ENCODE results near the gene MAMLD1.

The MAMLD1 gene

DNA sequence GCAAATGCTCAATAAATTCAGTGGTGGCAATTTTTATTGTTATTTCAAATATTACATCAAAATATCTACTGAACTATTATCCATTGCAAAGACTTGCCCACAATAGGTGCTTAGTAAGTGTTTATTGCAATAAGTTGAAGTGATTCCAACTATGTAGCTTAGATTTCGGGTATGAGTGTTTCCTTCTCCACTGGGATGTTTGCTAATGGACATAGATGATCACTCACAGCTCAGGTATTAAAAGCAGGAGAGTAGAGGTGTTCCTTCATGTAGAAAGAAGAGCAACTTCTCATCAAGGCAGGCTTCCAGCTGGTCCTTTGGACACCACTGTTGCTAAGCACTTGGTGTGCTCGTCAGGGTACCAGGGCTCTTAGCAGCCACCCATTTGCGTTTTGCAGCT lies 139.0 kb downstream of the MAMLD1 start:
- DNase-seq (ENCODE audit: low read depth), result no peak

DNA sequence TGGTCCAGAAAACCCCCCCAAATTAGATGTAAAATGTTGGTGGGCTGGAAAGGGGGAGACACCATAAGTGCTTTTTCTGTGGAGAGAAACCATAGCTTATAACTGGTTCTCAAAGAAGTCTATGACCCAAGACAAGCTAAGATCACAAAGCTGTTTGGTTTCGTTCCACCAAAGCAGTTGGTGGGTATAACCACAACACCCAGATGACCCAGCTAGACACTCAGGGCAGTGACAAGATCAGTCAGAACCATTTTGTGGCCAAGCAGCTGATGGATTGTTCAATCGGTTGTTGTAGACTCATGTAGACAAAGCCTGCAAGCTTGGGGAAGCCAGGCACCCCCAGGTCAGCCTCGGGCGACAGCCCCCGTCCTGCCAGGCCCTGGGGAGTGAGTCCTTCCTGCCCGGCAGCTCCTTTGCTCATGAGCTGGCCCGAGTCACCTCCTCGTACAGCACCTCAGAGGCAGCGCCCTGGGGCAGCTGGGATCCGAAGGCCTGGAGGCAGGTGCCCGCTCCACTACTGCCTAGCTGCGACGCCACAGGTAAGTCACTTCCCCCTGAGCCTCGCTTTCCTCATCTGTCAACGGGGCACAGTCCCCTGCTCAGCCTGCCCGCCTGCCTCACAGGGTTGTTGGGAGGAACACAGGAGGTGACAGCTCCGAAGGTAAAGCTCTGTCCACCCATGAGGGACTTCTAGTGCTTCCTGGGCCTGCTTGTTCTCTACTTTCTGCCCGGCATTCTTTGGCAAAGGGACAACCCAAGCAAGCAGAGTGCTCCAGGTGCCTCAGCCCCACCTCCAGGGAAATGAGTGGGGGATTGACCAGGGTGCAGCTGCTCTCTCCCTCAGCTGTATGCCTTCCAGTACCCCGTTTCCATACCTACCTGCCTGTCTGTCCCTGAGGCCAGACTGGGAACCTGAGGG lies 140.1 kb downstream of the MAMLD1 start:
- DNase-seq (ENCODE audit: low read depth), result no peak

DNA sequence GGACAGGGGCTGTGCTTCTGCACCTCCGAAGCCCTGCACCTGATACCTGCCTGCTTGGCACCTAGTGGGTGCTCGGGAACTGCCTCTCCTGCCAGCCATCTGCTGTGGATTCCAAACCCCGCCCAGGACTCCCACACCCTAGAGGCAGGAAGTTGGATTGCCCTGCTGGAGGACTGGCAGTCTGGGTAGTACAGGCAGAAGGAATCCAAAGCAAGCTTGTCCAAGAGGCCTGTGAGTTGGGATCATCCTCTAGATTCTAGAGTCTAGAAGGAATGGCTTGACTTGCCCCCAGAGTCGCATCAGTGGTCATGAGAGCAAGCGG lies 140.7 kb downstream of the MAMLD1 start:
- no peak for DNase-seq (ENCODE audit: low read depth)

DNA sequence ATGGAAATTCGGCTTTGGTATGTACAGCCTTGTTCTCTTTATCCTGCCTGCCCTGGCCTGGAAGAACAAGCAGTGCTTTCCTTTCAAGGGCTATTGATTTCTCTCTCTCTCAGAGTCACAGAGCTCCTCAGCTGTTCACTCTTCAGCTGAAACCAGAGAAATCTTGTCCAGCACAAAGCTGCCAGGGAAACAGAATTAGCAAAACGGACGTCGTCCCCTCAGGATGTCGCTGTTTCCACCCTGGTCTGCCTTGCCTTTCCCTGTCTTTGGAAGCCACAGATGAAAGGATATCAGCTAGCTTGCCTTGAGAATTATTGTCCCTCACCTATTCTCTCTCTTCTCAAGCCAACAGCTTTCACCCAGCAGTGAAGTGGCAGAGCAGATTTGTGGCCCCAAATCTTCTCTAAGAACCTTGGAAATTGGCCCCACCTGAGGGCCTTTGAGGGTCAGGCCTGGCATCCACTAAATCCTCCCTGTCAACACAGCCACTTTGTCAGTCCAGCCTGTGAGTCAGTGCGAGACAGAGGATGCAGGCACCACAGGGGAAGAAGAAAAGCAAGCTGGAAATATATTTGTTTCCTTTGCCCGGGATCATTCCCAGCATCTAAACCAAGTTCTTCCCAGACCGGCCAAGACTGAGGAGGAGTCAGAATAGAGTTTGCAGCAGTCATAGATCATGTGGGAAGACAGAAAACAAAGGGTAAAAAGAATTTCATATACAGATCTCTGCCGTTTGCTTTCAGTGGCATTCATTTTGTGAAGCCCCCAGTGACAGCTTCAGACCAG lies 141.5 kb downstream of the MAMLD1 start:
- DNase-seq (ENCODE audit: low read depth), result no peak

DNA sequence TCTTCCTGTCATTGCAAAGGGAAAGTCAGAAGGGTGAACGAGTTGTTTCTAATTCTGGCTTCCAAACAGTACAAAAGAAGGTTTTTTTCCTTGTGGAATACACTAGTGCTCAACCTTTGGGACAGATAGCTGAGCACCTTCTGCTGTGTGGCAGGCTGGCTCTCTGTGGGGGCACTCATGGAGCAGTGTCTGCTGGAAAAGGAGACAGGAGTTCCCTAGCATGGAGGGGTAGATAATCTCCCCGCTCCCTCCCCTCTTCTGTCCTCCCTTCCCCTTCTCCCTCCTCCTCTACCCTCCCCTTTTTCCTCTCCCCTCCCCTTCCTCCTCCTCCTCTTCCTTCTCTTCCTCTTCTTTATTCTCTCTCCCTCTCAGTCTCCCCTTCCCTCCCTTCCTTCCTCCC lies 142.9 kb downstream of the MAMLD1 start:
- no peak for DNase-seq (ENCODE audit: low read depth)

DNA sequence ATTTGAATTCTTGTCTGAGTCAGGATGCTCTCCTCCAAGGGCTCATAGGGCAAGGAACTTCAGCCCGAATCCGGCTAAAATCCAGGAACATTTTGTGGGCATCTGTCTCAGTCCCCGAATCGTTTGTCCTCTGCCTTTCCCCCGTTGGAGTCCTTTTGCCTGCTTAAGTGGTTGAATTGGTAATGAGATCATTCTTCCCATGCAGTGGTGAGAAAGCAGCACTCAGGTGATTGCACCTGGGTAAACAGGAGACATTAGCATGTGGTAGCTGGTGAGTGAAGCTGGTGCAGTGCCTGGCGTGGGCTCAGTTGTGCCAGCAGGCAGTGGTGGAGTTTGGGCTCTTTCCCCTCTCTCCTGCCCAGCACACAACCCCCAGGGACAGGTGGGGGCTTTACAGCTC lies 143.4 kb downstream of the MAMLD1 start:
- DNase-seq (ENCODE audit: low read depth), result no peak

DNA sequence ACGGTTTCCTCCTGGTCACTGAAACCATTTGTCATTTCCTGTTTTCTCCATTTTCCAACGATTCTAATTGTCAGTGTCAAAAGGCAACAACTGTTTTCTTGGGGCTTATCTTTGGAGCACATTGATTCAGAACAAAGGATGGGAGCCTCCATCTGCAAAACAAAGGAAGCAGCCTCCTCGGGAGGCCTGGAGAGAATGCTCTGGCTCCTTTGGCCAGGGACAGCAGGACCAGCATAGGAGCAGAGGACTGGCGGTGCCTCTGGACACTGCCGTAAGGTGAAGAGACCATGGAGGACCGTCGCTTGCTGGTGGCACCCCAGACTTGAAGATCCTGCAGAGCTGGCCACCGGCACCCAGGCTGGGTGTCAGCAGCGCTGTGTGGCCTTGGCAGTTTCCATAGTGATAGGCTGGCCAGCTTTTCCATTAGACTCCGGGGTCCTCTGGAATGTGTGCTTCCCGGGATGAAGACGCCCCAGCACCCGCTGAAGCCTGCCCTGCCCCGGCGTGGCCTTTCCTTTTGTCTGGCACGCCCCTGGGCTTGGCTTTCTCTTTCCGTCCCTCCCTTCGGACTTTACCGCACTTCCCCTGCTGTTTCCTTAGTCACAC lies 144.2 kb downstream of the MAMLD1 start:
- no peak for DNase-seq (ENCODE audit: low read depth)

DNA sequence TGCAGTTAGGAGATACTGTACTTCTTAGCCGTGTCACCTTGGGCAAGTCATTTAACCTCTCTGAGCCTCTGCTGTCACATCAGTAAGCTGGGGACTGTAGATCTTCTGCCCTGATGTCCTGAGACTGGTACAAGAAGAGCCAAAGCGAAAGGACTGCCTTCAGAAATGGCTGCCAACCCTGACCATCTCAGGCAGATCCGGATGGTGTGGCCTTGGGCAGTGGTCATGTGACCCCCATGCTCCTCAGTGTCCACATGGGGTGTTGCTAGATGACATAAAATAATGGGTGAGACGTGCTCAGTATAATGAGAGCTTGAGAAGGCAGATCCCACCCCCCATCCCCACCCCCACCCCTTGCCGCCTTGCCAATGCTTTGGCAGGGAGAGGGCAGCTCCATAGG lies 144.9 kb downstream of the MAMLD1 start:
- DNase-seq (ENCODE audit: low read depth), result no peak

DNA sequence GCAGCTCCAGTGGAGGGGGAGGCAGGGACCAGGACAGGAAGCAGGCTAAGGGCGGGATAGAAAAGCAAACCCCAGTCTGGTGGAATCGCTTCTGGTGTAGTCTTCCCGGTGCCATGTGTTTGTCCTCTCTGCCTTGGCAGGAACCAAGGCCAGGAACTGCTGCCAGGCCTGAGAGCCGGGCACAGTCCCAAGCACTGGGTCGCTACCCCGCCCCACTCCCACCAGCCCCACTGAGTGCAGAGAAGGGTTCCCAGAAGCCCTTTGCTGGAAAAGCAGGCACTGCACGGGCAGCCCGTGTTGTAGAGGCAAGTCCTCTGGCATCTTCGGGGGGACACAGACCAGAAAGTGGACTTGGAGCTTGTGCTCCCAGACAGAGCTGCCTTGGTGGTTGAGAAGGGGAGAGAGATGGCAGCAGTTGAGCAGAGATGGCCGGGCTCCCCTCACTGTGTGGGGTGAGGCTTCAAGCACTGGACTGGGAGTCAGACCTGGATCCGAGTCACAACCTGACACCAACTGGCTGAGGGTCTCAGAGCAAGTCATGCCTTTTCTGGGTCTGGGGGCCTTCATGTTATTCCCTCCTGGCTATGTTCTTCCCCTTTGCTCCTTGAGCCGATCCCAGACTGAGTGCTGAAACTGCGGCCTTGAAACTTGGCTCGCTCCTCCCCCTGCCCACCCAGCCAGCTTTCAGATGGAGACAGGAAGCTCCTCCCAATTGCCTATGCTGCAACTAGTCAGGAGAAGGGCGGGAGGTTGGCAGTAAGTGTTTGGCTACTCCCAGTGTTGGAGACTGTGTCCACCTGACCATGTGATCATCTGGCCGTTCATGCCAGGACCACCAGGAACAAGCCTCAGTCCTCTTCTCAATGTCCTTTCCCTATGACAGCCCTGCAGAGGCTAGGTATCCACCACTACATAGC lies 145.6 kb downstream of the MAMLD1 start:
- DNase-seq (ENCODE audit: low read depth), result no peak

DNA sequence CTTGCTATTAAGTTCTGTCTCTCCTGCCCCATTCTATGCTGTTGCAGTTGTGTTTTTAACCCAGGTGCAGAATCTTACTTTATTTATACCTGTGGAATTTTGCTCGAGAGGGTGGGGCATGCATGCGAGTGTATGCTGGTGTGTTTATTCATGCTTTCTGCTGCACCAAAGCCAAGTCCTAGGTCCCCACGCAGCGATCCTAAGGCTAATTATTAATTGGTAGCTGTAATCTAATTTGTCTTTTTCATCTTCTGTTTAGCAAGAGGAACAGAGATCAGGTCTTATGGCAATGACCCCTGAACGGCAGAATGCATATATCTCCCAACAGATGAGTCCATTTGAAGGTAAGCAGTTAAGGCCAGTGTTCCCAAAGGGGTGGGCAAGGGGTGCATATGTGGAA lies 146.6 kb downstream of the MAMLD1 start:
- no peak for DNase-seq (ENCODE audit: low read depth)

DNA sequence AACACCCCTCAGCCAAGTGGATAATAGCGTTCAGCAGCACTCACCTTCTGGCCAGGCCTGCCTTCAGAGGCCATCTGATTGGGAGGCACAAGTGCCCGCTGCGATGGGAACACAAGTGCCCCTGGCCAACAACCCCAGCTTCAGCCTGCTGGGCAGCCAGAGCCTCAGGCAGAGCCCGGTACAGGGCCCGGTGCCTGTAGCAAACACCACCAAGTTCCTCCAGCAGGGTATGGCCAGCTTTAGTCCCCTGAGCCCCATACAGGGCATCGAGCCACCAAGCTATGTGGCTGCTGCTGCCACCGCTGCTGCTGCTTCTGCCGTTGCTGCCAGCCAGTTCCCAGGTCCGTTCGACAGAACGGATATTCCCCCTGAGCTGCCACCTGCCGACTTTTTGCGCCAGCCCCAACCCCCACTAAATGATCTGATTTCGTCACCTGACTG lies 149.4 kb downstream of the MAMLD1 start:
- DNase-seq (ENCODE audit: low read depth), result no peak

DNA sequence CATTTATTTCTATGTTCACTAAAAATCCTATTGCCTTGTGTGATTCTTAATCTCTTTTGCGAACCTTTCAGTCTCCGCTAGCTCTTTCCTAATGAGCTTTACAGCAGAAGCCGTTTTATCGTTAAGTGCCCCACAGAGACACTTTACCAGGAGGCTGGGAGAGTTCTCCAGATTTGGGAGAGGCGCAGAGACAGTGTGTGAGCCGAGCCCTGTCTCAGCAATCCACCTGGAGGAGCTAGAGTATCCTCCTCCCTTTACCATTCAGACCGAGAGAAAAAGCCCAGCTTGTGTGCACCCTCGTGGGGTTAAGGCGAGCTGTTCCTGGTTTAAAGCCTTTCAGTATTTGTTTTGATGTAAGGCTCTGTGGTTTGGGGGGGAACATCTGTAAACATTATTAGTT lies 150.4 kb downstream of the MAMLD1 start:
- DNase-seq (ENCODE audit: low read depth), result no peak

DNA sequence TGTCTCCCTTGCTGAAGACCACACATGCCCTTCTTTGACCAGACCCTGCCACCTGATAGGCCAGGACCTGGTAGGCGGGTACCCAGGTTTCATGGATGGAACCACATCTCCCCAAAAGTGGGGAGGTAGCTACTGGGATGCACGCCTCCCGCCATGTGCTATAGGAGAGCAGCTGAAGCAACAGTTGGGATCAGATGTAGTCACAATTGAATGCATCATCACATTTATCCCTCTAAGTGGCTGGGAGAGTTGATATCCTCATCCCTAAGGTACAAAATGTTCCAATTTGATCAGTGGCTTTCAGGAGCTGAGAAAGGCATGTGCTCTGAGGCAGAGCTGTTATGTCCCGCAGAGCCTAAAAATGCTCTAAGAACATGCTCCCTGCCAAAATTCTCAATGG lies 151.3 kb downstream of the MAMLD1 start:
- no peak for DNase-seq (ENCODE audit: low read depth)

DNA sequence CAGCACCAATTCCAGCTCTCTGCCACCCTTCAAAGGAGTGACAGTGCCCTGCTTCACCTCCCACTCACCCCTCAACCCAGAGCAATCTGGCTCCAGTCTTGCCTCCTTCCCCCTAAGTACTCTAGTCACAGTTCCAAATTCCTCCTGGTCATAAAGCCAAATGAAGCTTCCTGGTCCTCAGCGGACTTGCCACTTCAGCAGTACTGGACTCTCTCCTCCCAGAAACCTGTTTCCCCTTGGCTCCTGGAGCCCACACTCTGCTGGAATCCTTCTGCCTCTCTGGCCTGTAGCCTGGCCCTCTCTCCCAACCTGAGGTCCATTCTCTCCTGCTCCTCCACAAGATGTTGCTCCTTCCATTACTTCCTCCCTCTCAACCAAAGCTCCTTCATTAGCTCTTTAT lies 152.7 kb downstream of the MAMLD1 start:
- DNase-seq (ENCODE audit: low read depth), result no peak

DNA sequence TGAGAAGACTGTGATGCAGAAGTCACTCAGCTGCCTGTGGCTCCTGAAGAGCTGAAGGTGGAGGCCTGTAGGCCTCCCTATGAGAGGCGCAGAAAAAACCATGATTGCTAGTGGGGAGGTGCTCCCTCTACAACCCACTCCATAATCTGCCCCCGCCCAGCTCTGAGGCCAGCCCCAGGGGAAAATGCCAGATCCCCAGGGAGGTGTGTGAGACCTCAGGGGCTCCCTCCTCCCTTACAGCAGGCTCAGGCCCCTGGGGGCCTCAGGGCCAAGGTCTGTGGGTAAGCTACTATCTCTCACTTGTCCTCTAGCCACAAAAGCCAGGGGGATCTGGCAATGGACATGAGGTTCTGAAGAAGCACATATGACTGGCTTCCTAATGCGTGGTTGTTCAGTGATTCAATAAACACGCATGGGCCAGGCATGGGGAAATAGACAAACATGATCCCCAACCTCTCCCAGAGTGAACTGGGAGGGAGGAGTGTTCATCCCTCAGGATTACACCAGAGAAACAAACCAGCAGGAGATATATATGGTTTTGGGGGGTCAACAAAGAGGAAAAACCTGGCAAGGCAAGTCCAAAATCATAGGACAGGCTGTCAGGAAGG lies 154.3 kb downstream of the MAMLD1 start:
- DNase-seq (ENCODE audit: low read depth), result no peak

DNA sequence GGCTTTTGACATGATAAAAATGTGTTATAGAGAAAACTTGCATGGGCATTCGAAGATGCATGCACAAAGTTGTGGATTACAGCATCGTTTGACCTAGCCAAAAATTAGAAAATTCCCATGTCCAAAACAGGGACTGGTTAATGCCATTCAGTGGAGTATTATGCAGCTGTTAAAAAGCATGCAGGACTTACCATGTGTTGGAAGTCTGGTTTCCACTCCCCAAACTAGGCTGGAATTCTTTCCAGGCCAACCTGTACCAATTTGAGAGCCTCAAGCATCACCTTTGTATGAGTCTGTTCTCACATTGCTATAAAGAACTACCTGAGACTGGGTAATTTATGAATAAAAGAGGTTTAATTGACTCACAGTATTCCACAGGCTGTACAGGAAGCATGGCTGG lies 159.4 kb downstream of the MAMLD1 start:
- DNase-seq (ENCODE audit: low read depth), result no peak

DNA sequence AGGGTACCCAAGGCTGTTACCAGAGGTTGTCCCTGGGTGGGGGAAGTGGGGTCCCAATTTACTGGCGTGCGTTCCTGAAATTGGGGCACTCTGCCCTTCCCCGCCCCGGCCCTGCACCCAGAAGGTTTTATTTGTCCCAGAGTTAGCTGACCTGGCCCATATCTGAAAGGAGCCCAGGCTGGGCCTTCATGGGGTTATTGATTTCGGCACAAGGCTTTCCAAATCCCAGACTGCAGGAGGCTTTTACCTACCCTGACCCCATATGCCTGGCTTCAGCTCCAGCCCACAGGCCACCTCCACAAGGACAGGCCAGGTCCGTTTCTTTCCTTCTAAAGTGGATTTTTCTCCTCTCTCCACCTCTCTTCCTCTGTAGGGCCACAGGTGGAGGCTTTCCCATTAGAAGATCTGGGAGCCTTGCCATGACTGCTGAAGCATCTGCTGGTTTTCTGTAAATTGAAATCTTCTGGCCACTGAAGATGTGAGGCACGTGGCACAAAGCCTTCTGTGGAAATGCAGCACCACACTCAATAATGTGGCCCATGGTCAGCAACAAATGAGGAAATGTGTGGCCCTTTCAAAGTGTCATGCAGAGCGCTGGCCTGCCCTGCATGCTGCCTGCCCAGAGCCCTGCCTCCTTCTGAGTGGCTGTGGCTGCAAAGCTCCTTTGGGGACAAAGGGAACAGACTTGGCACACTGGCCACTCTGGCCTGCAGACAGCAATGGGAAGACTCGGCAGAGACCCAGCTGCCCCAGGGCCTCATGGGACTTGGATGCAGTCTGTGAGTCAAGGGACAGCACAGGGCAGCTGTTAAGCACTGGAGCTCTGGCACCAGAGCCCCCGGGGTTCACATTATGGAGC lies 162.2 kb downstream of the MAMLD1 start:
- DNase-seq (ENCODE audit: low read depth), result no peak

DNA sequence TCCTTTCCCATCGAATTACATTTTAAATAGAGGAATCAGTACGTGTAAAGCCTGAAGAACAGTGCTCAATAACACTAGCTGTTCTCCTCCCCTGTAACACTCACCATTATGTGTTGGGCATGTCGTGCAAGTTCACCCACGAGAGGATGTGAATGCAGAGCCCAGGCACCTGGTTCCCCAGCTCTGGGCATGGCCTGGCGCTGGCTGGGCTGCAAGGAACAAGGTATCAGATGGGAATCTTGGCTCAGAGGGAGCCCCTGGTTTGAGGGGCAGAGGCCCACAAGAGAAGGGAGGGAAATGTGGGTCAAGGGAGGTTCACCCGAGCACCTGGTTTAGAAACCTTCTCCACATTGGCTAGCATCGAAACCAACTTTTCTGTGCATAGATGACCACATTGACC lies 163.6 kb downstream of the MAMLD1 start:
- no peak for DNase-seq (ENCODE audit: low read depth)

DNA sequence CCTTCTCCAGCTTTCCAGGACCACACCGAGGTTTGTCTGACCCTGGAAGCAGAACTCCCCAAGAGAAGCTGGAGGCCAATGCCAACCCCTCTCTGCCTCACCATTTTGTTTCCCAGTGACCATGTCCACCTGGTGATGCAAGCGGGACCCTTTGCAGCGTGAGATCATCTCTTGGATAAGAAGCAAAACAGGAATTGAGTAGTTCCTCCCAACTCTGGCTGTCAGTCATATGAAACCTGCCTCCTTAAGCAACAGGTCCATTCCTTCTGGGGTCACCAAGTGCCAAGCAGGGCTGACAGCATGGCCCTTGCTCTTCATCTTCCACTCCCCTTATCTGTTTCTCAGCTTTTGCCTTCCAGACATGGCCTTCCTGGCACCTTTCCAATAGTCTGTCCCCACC lies 164.0 kb downstream of the MAMLD1 start:
- no peak for DNase-seq (ENCODE audit: low read depth)

DNA sequence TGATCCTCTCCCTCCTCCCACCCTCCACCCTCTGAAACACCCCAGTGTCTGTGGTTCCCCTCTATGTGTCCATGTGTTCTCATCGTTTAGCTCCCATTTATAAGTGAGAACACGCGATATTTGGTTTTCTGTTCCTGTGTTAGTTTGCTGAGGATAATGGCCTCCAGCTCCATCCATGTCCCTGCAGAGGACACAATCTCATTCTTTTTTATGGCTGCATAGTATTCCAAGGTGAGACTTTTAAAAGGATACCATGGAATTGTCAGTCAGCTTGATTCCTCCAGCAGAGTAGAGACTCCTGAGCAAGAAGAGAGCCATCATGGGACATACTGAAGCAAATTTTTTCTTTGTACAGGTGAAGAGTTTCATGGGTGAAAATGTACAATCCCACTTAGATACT lies 166.5 kb downstream of the MAMLD1 start:
- no peak for DNase-seq (ENCODE audit: low read depth)

DNA sequence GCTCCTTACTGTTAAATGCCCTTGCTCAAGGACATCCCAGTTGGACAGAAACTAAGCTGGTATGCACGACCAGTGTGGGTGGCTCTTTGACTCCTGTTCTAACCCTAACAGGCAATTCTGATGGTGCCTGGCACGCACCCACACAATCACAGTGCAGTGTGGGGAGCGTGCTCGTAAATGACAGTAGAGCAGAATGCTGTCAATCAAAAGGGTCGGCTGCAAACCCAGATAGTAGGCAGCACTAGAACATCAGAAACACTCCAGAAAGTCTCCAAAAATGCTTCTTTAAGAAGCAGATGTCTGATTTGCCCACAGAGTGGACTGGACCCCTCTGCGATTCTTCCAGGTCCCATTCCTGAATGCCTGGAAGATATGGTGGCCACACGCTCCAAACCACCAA lies 167.7 kb downstream of the MAMLD1 start:
- DNase-seq (ENCODE audit: low read depth), result no peak

Measured in activated T-cell treated with anti-CD3 and anti-CD28 coated beads for 1 hour (primary cell).